Activated CD8-positive, alpha-beta memory T cell treated with anti-CD3 and anti-CD28 coated beads for 1 hour (primary cell): ENCODE measurements around the gene KRTAP1-3.
"Not testable (repeated sequence)": the region's sequence is repeated elsewhere in the genome, so short reads cannot be mapped to it uniquely, and the experiment has no call there.

Source experiments
- DNase-seq, 2 donors: peaks; one replicate each; pipeline ENCODE4 v3.0.0-alpha.2; 2020; ENCODE audit warnings: low read depth in 1 of 2; ENCODE audit errors: extremely low read depth in 1 of 2

KRTAP1-3 gene

DNA sequence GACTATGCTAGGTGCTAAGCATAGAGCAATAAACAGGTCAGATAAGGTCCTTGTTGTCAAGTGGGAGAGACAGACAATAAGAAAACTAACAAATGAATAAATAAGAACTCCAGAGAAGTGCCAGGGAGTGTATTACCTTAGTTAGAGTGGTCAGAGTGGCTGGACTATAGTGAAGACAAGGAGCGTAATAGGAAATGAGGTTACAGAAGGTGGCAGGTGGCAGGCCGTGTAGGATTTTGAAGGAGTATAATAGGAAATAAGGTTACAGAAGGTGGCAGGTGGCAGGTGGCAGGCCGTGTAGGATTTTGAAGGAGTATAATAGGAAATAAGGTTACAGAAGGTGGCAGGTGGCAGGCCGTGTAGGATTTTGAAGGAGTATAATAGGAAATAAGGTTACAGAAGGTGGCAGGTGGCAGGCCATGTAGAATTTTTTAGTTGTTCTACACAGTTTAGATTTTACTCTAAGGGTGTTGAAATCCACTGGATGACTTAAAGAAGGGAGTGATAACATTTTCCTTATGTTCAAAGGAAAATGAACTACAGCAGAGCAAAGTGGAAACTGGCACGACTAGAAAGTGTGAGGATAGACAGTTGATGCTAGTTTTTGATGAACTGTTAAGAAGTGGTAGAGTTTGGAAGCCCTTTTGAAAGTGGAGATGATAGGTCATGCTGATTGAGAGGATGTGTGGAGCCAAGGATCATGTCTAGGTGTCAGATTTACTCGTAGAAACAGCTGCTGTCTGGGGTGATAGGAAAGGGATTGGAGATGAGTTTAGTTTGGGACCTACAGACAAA, 22.2 kb downstream of the KRTAP1-3 start:
- DNase-seq: no peak

DNA sequence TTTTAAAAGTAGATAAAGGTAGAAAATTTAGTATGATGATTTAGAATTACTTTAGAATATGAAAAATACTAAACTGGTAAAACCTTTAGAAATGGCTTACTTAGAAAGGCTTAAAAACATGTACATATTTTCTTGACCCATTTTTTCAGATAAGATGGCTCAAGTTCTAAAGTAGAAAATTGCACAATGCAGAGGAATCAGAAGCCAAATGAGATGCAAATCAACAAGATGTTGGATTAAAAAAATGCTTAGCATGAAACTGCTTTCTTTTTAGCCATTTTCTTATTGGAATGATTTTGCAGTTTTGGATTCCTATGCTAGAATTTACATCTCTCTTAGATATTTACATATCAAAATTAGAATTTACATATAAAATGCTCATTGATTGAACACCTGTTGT, 24.2 kb downstream of the KRTAP1-3 start:
- no peak for DNase-seq

- DNase-seq: no peak
Measured at GRCh38 chr17:41009936-41010335, 24.7 kb downstream of the KRTAP1-3 start.

GRCh38 chr17:41009301-41009760, 25.3 kb downstream of the KRTAP1-3 start:
- no peak for DNase-seq

DNA sequence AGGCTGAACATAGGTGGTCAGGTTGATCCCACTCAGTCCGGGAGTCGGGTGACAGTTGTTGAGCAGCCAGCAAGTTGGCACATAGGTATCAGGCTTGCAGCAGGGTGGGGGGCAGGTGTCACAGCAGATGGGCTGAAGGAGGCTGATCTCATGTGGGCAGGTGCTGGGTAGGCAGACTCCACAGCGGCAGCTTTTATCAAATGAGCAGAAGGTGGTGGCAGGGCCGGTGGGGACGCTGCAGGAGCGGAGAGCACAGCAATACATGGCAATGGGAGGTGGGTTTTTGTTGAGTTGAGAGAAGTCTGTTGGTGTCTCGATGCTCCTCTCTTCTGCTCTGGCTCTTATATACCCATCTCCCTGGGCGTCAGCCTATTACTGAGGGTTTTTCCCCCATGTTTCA, 25.9 kb downstream of the KRTAP1-3 start, which contains the start of gene KRTAP3-1:
Gene KRTAP3-1, minus strand, starts transcription at position 318 of the 400 bp plus-strand sequence. Its CDS starts 54 bp downstream, at position 264.
- no peak for DNase-seq

DNA sequence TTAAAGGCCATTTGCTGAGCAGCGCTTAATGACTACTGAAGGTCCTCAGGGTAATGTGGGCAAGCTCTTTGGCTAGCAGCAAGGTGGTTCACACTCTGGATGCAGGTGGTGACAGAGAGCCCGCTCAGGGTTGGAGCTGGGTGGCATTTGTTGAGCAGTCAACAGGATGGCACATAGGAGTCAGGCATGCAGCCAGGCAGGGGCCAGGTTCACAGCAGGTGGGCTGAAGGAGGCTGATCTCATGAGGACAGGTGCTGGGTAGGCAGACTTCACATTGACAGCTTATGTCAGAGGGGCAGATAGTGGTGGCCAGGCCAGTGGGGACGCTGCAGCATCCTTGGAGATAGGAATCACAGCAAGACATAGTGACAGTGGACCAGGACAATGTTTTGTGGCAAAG, 30.3 kb downstream of the KRTAP1-3 start:
- DNase-seq: no peak

- DNase-seq: no peak
Measured at GRCh38 chr17:41003926-41004325, 30.7 kb downstream of the KRTAP1-3 start.

GRCh38 chr17:41002814-41003213, 31.9 kb downstream of the KRTAP1-3 start:
- no peak for DNase-seq

DNA sequence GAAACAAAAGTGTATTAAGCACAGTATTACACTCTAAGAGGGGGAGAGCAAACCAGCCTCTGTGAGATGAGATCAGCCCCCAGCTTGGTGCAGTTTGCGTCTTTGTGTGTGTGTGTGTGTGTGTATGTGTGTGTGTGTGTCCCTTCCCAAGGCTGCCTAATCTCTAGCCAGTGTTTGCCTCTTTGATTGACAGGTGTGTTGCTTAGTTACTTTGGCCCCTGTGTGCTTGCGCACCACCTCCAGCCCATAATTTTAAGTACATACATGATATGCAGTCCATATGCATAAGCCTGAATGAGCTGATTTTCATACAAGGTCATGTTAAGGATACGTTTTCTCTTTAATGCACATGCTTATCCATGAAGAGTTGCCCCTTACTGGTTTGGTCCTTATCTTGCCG, 32.9 kb downstream of the KRTAP1-3 start:
- no peak for DNase-seq

GRCh38 chr17:40999563-40999962, 35.1 kb downstream of the KRTAP1-3 start, which contains the start of gene KRTAP3-2:
Gene KRTAP3-2 (minus strand): TSS chr17:40999906. CDS start chr17:40999853, 53 bp downstream.
- not testable (repeated sequence) for DNase-seq

GRCh38 chr17:40997361-40997760, 37.3 kb downstream of the KRTAP1-3 start:
- DNase-seq: no peak

DNA sequence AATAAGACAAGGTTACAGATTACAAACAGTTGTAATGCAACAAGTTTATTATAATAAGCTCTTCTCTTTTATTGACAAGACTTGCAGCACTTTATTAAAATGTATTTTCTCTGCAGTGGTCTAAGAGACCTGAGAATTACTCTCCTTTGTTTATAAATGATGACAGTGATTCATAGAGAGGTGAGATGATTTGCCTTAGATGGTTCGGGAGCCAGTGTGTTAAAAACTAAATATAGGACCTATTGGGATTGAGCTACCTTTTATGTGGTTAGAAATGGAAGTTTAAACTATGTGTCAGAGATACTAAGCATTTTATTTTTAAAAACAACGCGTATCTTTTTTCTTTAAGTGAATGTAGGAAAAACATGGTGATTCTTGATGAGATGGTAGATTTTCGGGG, 37.8 kb downstream of the KRTAP1-3 start:
- no peak for DNase-seq

DNA sequence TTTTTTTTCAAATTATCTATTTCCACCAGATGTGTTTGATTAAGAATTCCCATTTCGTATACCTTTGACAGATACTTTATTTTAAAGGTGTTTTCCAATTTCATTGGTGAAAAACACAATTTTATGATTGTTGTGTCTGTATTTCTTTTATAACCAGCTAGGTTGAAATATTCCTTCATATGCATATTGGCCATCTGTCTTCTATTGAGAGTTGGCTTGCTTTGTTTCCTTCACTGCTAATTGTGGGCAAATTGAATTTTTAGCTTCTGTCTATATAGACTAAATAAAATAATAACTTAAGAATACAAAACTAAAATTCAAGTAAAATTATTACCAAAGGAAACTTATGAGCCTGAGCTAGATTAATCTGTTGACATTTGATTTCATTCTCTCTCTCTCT, 39.6 kb downstream of the KRTAP1-3 start:
- no peak for DNase-seq

DNA sequence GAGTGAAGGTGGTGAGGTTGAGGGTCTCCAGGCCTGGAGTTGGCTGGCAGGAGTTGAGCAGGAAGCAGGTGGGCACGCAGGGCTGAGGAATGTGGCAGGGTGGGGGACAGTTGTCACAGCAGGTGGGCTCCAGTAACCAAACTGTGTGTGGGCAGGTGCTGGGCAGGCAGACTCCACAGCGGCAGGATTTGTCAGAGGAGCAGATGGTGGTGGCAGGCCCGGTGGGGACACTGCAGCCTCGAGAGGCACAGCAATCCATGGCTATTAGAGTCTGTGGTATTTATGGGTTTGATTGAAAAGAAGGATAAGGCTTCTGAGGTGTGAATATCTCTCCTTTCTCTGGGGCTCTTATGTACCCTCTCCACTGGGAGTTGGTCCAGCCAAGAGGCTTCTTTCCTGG, 40.8 kb downstream of the KRTAP1-3 start, which contains the start of gene KRTAP3-3:
Gene KRTAP3-3, minus strand, starts transcription at position 326 of the 400 bp plus-strand sequence. Its CDS starts 67 bp downstream, at position 259.
- no peak for DNase-seq

- no peak for DNase-seq
Measured at GRCh38 chr17:40993084-40993483, 41.6 kb downstream of the KRTAP1-3 start.

DNA sequence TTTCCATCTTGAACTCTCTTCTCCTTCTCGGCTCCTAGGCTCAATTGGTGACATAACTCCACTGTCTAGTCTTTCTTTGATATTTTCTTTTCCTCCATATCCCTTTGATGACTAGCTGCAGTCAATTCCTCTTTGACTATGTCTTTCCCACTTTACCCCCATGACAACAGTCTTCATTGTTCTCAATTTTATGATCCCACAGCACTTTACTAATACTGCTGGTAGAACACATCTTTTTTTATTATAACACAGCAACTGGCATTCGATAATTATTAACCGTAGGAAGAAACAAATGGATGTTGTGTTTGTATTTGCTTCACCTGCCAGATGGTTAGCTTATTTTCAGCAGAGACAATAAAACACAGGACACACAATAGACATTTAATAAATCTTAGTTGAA, 42.0 kb downstream of the KRTAP1-3 start:
- DNase-seq: no peak

DNA sequence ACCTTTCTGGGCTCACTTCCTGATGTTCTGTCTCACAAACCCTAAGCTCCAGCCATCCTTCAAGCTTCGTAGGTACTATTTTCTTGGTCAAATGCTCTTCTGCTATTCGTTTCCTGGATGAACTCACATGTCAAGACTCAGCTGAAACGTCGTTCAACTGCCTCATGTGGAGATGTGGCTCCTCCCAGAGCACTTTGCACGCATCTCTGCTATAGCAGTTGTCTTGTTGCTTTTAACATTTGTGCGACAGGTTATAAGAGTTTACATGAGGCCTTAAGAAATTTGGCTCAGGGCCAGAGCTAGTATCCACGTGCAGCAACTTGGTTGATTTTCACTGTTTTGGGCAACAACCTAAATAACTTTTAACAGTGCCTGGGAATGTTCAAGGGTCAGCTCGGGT, 47.8 kb downstream of the KRTAP1-3 start:
- no peak for DNase-seq

GRCh38 chr17:40984226-40984625, 50.4 kb downstream of the KRTAP1-3 start, which contains the start of gene KRT40:
Gene KRT40 (minus strand): TSS chr17:40984326. CDS start chr17:40984273, 53 bp downstream.
- no peak for DNase-seq
